T-helper 2 cell (primary cell): ENCODE data around the gene SEMA4C.
A peak's percentile ranks its signal among the peaks of the same experiment; 100 is the strongest.
"Not testable (repeated sequence)": the region's sequence is repeated elsewhere in the genome, so short reads cannot be mapped to it uniquely, and the experiment has no call there.

Source experiments
- DNase-seq, 5 experiments: peaks; one replicate each; pipeline versions ENCODE4 v3.0.0 to v3.0.0-alpha.2; 2012 to 2022

The SEMA4C gene

GRCh38 chr2:96865654-96866053, 4.2 kb downstream of the SEMA4C start:
- no peak for DNase-seq

GRCh38 chr2:96864343-96865091, 5.4 kb downstream of the SEMA4C start:
- DNase-seq, result no peak

- DNase-seq, result no peak
Observed at GRCh38 chr2:96863575-96864342, 6.1 kb downstream of the SEMA4C start.

- DNase-seq, result not testable (repeated sequence)
Observed at GRCh38 chr2:96863056-96863455, 6.8 kb downstream of the SEMA4C start.

GRCh38 chr2:96861074-96861473, 8.8 kb downstream of the SEMA4C start:
- DNase-seq, result no peak

GRCh38 chr2:96860065-96861029, 9.5 kb downstream of the SEMA4C start:
- peak in 2 of 5 experiments; percentile 35 to 69 for DNase-seq

- no peak for DNase-seq
Observed at GRCh38 chr2:96859681-96860064, 10.2 kb downstream of the SEMA4C start.

GRCh38 chr2:96859099-96859649, 10.7 kb downstream of the SEMA4C start:
- DNase-seq, result no peak

- peak; percentile 92 to 98 (median 97) for DNase-seq
Observed at GRCh38 chr2:96857667-96858372, 12.1 kb downstream of the SEMA4C start, which contains the start of gene ANKRD39. ANKRD39 (minus strand) TSS chr2:96858016; CDS start chr2:96857987, 29 bp downstream.

GRCh38 chr2:96856776-96857666, 12.9 kb downstream of the SEMA4C start:
- DNase-seq, result peak in 1 of 5 experiments; percentile 68

GRCh38 chr2:96853321-96853720, 16.6 kb downstream of the SEMA4C start:
- DNase-seq, result no peak

GRCh38 chr2:96852667-96853066, 17.2 kb downstream of the SEMA4C start:
- DNase-seq, result no peak

- no peak for DNase-seq
Observed at GRCh38 chr2:96848264-96848663, 21.6 kb downstream of the SEMA4C start.

- DNase-seq, result no peak
Observed at GRCh38 chr2:96847586-96847985, 22.3 kb downstream of the SEMA4C start.

GRCh38 chr2:96846825-96847224, 23.1 kb downstream of the SEMA4C start:
- DNase-seq, result no peak

- no peak for DNase-seq
Observed at GRCh38 chr2:96844405-96844808, 25.5 kb downstream of the SEMA4C start.

- DNase-seq, result no peak
Observed at GRCh38 chr2:96843538-96844268, 26.2 kb downstream of the SEMA4C start, which contains the start of gene ANKRD23. ANKRD23 (minus strand) TSS chr2:96844021; CDS start chr2:96843992, 29 bp downstream.

- no peak for DNase-seq
Observed at GRCh38 chr2:96842600-96842999, 27.3 kb downstream of the SEMA4C start.

GRCh38 chr2:96841701-96842495, 28.0 kb downstream of the SEMA4C start:
- DNase-seq, result no peak
